ENCODE data around the gene GOLGA6B. TPM values are rescaled to one million over a fixed set of nuclear protein-coding genes. Genes with fewer than 3 reads are reported as not detected.

The GOLGA6B gene
- not detected in 2 replicates for total RNA-seq

GRCh38 chr15:72654397-72654796, at the start of gene GOLGA6B:
GOLGA6B (plus strand) TSS chr15:72654697; CDS start chr15:72654738, 41 bp downstream.

GRCh38 chr15:72685925-72686794, 31.7 kb downstream of the GOLGA6B start, which contains the start of the genes BBS4 and HIGD2B:
BBS4 (plus strand) TSS chr15:72686207; CDS start chr15:72686228, 21 bp downstream.
HIGD2B (minus strand) TSS chr15:72686182; CDS start chr15:72676374, 9,808 bp downstream.

Other genes starting within 250 kb of the GOLGA6B start
- 29.3 and 43.8 TPM in 2 replicates for gene ARIH1, start 180.4 kb upstream of the GOLGA6B start, total RNA-seq
- not detected in 2 replicates for gene HIGD2B, start 31.5 kb downstream of the GOLGA6B start, total RNA-seq
- gene BBS4, start 31.5 kb downstream of the GOLGA6B start, total RNA-seq, result 9.6 and 42.6 TPM in 2 replicates
- 38.2 and 41.2 TPM in 2 replicates for gene ADPGK, start 129.1 kb downstream of the GOLGA6B start, total RNA-seq

Measured in mammary microvascular endothelial cell (primary cell).